Breast epithelium (tissue), 3 donors: ENCODE data around the gene RNF4.
"Not testable (repeated sequence)": the region's sequence is repeated elsewhere in the genome, so short reads cannot be mapped to it uniquely, and the experiment has no call there.

Experiments
- POLR2A ChIP-seq: fragments of 450-650 bp; IDR thresholded peaks from one replicate; pipeline ENCODE4 v1.6.1; 2016; ENCODE audit warnings: antibody characterized with exemption, mild to moderate bottlenecking, moderate library complexity
- TF ChIP-seq, protein P1 (sequence below), 3 donors: fragments of 450-650 bp; IDR thresholded peaks; one replicate each; pipeline ENCODE4 v1.5.1; 2016 to 2017; ENCODE audit warnings: antibody characterized with exemption in 3 of 3, mild to moderate bottlenecking in 3 of 3, moderate library complexity in 3 of 3

DNA sequence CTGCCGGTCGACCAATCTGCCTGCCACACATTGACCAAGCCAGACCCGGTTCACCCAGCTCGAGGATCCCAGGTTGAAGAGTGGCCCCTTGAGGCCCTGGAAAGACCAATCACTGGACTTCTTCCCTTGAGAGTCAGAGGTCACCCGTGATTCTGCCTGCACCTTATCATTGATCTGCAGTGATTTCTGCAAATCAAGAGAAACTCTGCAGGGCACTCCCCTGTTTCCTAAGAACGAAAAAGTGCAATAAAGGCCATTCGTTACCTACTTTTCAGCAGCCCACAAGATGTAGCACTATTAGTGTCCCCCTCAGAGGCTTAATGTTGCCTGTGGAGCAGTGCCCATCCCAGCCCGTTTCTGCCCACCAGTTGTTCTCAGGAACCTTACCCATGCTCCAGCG is 45.3 kb downstream of the RNF4 start:
- TF ChIP-seq, protein P1, sequence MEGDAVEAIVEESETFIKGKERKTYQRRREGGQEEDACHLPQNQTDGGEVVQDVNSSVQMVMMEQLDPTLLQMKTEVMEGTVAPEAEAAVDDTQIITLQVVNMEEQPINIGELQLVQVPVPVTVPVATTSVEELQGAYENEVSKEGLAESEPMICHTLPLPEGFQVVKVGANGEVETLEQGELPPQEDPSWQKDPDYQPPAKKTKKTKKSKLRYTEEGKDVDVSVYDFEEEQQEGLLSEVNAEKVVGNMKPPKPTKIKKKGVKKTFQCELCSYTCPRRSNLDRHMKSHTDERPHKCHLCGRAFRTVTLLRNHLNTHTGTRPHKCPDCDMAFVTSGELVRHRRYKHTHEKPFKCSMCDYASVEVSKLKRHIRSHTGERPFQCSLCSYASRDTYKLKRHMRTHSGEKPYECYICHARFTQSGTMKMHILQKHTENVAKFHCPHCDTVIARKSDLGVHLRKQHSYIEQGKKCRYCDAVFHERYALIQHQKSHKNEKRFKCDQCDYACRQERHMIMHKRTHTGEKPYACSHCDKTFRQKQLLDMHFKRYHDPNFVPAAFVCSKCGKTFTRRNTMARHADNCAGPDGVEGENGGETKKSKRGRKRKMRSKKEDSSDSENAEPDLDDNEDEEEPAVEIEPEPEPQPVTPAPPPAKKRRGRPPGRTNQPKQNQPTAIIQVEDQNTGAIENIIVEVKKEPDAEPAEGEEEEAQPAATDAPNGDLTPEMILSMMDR (IDR thresholded peaks at IDR 0.05), result not testable (repeated sequence)
- TF ChIP-seq POLR2A, result not testable (repeated sequence)
